H9 (cell line): ENCODE measurements around the gene ALAS1. TPM values are rescaled to one million over a fixed set of nuclear protein-coding genes. Genes with fewer than 3 reads are reported as not detected.

Source experiments
- DNase-seq: peaks from one replicate; pipeline ENCODE4 v3.0.0-alpha.2; 2017
- H2AFZ ChIP-seq: one replicate; pipeline ENCODE4 v1.6.1; 2013; ENCODE audit warnings: mild to moderate bottlenecking, low read length, control low read depth, moderate library complexity
- H2AK5ac ChIP-seq: 2 replicates; pipeline ENCODE4 v1.6.1; 2013; ENCODE audit warnings: low read length, control low read depth, mixed read lengths; ENCODE audit not compliant: insufficient read length
- H2BK120ac ChIP-seq: one replicate; pipeline ENCODE4 v1.6.1; 2013; ENCODE audit warnings: low read depth, mild to moderate bottlenecking, low read length, control low read depth, inconsistent platforms; ENCODE audit not compliant: poor library complexity, severe bottlenecking
- H2BK12ac ChIP-seq: 2 replicates; pipeline ENCODE4 v1.6.1; 2013; ENCODE audit warnings: low read length, control low read depth, mixed read lengths, low read depth; ENCODE audit not compliant: insufficient read length
- H2BK15ac ChIP-seq: 2 replicates; pipeline ENCODE4 v1.6.1; 2013; ENCODE audit warnings: low read depth, low read length, control low read depth
- H2BK20ac ChIP-seq: one replicate; pipeline ENCODE4 v1.6.1; 2013; ENCODE audit warnings: low read depth, mild to moderate bottlenecking, low read length, control low read depth, inconsistent platforms; ENCODE audit not compliant: poor library complexity, severe bottlenecking
- H2BK5ac ChIP-seq: 2 replicates; pipeline ENCODE4 v1.6.1; 2013; ENCODE audit warnings: low read length, control low read depth, mixed read lengths; ENCODE audit not compliant: insufficient read length
- H3K14ac ChIP-seq: 2 replicates; pipeline ENCODE4 v1.6.1; 2013; ENCODE audit warnings: low read length, control low read depth; ENCODE audit not compliant: insufficient read depth
- H3K18ac ChIP-seq: 2 replicates; pipeline ENCODE4 v1.6.1; 2013; ENCODE audit warnings: low read depth, mild to moderate bottlenecking, mixed read lengths, low read length, control low read depth; ENCODE audit not compliant: insufficient read length
- H3K23ac ChIP-seq: 2 replicates; pipeline ENCODE4 v1.6.1; 2013; ENCODE audit warnings: low read length, control low read depth, mixed read lengths, low read depth; ENCODE audit not compliant: insufficient read length
- H3K23me2 ChIP-seq: 2 replicates; pipeline ENCODE4 v1.6.1; 2013; ENCODE audit warnings: low read depth, mild to moderate bottlenecking, mixed read lengths, low read length, control low read depth; ENCODE audit not compliant: insufficient read length, poor library complexity, severe bottlenecking
- H3K27ac ChIP-seq: 2 replicates; pipeline ENCODE4 v1.5.1; 2013; ENCODE audit warnings: low read length, control low read depth, mixed read lengths, low read depth; ENCODE audit not compliant: insufficient read length
- H3K27me3 ChIP-seq: 2 replicates; pipeline ENCODE4 v1.6.1; 2013; ENCODE audit warnings: low read length, control low read depth, inconsistent platforms; ENCODE audit not compliant: insufficient read depth
- H3K4ac ChIP-seq: 2 replicates; pipeline ENCODE4 v1.6.1; 2013; ENCODE audit warnings: low read depth, mild to moderate bottlenecking, control low read depth, inconsistent platforms, low read length, moderate library complexity
- H3K4me1 ChIP-seq: 2 replicates; pipeline ENCODE4 v1.6.1; 2013; ENCODE audit warnings: low read length, control low read depth, inconsistent platforms; ENCODE audit not compliant: insufficient read depth
- H3K4me2 ChIP-seq: 2 replicates; pipeline ENCODE4 v1.6.1; 2013; ENCODE audit warnings: low read length, control low read depth, mixed read lengths; ENCODE audit not compliant: insufficient read length, insufficient read depth
- H3K56ac ChIP-seq: 2 replicates; pipeline ENCODE4 v1.6.1; 2013; ENCODE audit warnings: low read depth, mild to moderate bottlenecking, mixed read lengths, low read length, control low read depth; ENCODE audit not compliant: insufficient read length
- H3K79me1 ChIP-seq: 2 replicates; pipeline ENCODE4 v1.6.1; 2013; ENCODE audit warnings: low read depth, mild to moderate bottlenecking, moderate library complexity, low read length, control low read depth, inconsistent platforms; ENCODE audit not compliant: insufficient read depth, poor library complexity, severe bottlenecking
- H3K79me2 ChIP-seq: 2 replicates; pipeline ENCODE4 v1.6.1; 2013; ENCODE audit warnings: low read length, control low read depth, inconsistent platforms; ENCODE audit not compliant: insufficient read depth
- H3K9ac ChIP-seq: 2 replicates; pipeline ENCODE4 v1.6.1; 2013; ENCODE audit warnings: low read length, control low read depth, mixed read lengths; ENCODE audit not compliant: insufficient read length; ENCODE audit errors: extremely low read depth
- H3K9me3 ChIP-seq: one replicate; pipeline ENCODE4 v1.6.1; 2013; ENCODE audit warnings: low read depth, low read length, inconsistent platforms; ENCODE audit not compliant: control insufficient read depth
- H3T11ph ChIP-seq: one replicate; pipeline ENCODE4 v1.6.1; 2013; ENCODE audit warnings: mild to moderate bottlenecking, low read length, control low read depth, inconsistent platforms
- H4K20me1 ChIP-seq: one replicate; pipeline ENCODE4 v1.6.1; 2013; ENCODE audit not compliant: control insufficient read depth, insufficient read length, insufficient read depth
- H4K5ac ChIP-seq: 2 replicates; pipeline ENCODE4 v1.6.1; 2013; ENCODE audit warnings: low read depth, mild to moderate bottlenecking, mixed read lengths, low read length, control low read depth; ENCODE audit not compliant: insufficient read length
- H4K8ac ChIP-seq: replicated peaks from 2 replicates; pipeline ENCODE4 v1.6.1; 2013; ENCODE audit warnings: low read length, control low read depth, mixed read lengths, low read depth; ENCODE audit not compliant: insufficient read length
- H4K91ac ChIP-seq: 2 replicates; pipeline ENCODE4 v1.6.1; 2013; ENCODE audit warnings: low read depth, mild to moderate bottlenecking, moderate library complexity, mixed read lengths, low read length, control low read depth; ENCODE audit not compliant: insufficient read length
- H3K27ac Mint-ChIP-seq, 3 experiments: 2 replicates in 2 of 3; 3 replicates in 1 of 3; pipeline ENCODE4 v1.8.0; 2020 to 2021; ENCODE audit warnings: mixed read lengths in 3 of 3, mild to moderate bottlenecking in 1 of 3, moderate library complexity in 1 of 3
- H3K27me3 Mint-ChIP-seq: 2 replicates; pipeline ENCODE4 v1.8.0; 2021; ENCODE audit warnings: low read depth, mild to moderate bottlenecking, moderate library complexity, mixed read lengths
- H3K36me3 Mint-ChIP-seq, 3 experiments: 2 replicates in 2 of 3; 3 replicates in 1 of 3; pipeline ENCODE4 v1.8.0; 2020 to 2021; ENCODE audit warnings: low read depth in 3 of 3, mixed read lengths in 3 of 3; ENCODE audit not compliant: insufficient read depth in 1 of 3
- H3K4me1 Mint-ChIP-seq, 2 experiments: 2 replicates each; pipeline ENCODE4 v1.8.0; 2020; ENCODE audit warnings: mixed read lengths in 2 of 2
- H3K4me3 Mint-ChIP-seq, 2 experiments: 2 replicates in 1 of 2; 3 replicates in 1 of 2; pipeline ENCODE4 v1.8.0; 2020 to 2021; ENCODE audit warnings: mild to moderate bottlenecking in 2 of 2, mixed read lengths in 2 of 2, moderate library complexity in 1 of 2
- H3K9me3 Mint-ChIP-seq, 2 experiments: 2 replicates in 1 of 2; 3 replicates in 1 of 2; pipeline ENCODE4 v1.8.0; 2020; ENCODE audit warnings: mild to moderate bottlenecking in 2 of 2, mixed read lengths in 2 of 2, moderate library complexity in 1 of 2
- CTCF ChIP-seq: fragments of 200-600 bp; sonication (generic); conservative IDR thresholded peaks from 3 replicates; pipeline ENCODE4 v1.8.0; 2021; ENCODE audit warnings: antibody characterized with exemption, mild to moderate bottlenecking
- WGBS: extraction: QIAGEN DNeasy Blood & Tissue Kit; methylation state at CpG from one replicate; pipeline ENCODE4 v1.1.7; 2013; ENCODE audit warnings: missing lambda C conversion rate, low lambda C conversion rate, mixed read lengths; ENCODE audit not compliant: insufficient read length; ENCODE audit errors: extremely low coverage; 5-methylcytosine and 5-hydroxymethylcytosine counted together
- total RNA-seq: library from RNA; stranded (reverse); gene quantifications from 2 replicates; pipeline ENCODE4 v1.2.1, GENCODE V29; 2021

ALAS1 gene
- total RNA-seq, 1 experiment from 2014 or later = 39.1 TPM

GRCh38 chr3:52176180-52176752, 21.7 kb upstream of the ALAS1 start:
- Histone ChIP-seq H3K27me3 (no peaks in the 10 kb centered on the region), H3K27ac (no peak overlapping the region), H4K8ac (no peak overlapping the region), H3K14ac (no peak overlapping the region), H3K9me3 (no peaks in the 10 kb centered on the region), H2BK120ac (no peak overlapping the region), H3T11ph (no peak overlapping the region), H3K23me2 (no peaks in the 10 kb centered on the region), H2BK20ac (no peak overlapping the region), H2BK12ac (no peak overlapping the region), H3K4me1 (no peaks in the 10 kb centered on the region), H3K18ac (no peak overlapping the region), H3K4ac (no peak overlapping the region), H3K4me2 (no peak overlapping the region), H4K20me1 (no peaks in the 10 kb centered on the region), H2AFZ (no peak overlapping the region), H3K9ac (no peak overlapping the region), H3K79me2 (no peaks in the 10 kb centered on the region), H2BK15ac (no peak overlapping the region), H4K91ac (no peak overlapping the region), H3K56ac (no peak overlapping the region), H4K5ac (no peak overlapping the region), H2BK5ac (no peak overlapping the region), H3K23ac (no peak overlapping the region), H2AK5ac (no peak overlapping the region), H3K79me1 (no peaks in the 10 kb centered on the region)
- H3K4me1 Mint-ChIP-seq = peaks cover 22 to 25% of the 10 kb centered on the region in 2 experiments
- DNase-seq = no peak
- no CpG with 5 or more reads among the region's 8 CpGs for WGBS
- no peak for TF ChIP-seq CTCF
- no peaks in the 10 kb centered on the region for H3K9me3 Mint-ChIP-seq
- peaks cover 6% of the 10 kb centered on the region; the same call in 1 of the 2 replicates for H3K27me3 Mint-ChIP-seq
- H3K4me3 Mint-ChIP-seq = no peak overlapping the region
- peak overlapping the region in 2 of 3 experiments; percentile 11 to 62; a peak in 3 of 7 replicates for H3K27ac Mint-ChIP-seq
- no peaks in the 10 kb centered on the region for H3K36me3 Mint-ChIP-seq
